H1 (cell line): ENCODE data around the gene RNF151. TPM values are rescaled to one million over a fixed set of nuclear protein-coding genes. Genes with fewer than 3 reads are reported as not detected.

Experiments
- CBX8 ChIP-seq: fragments of 300-800, 300-1000 bp; sonication (generic); IDR thresholded peaks from 2 replicates; pipeline ENCODE4 v1.7.1; 2016; ENCODE audit warnings: low read depth, low read length, borderline replicate concordance
- MAFK ChIP-seq: IDR thresholded peaks from 2 replicates; pipeline ENCODE4 v1.6.1; 2012; ENCODE audit warnings: low read depth, mild to moderate bottlenecking, improper control_type of control experiment, low read length
- RBBP5 ChIP-seq: IDR thresholded peaks from 2 replicates; pipeline ENCODE4 v1.7.1; 2012; ENCODE audit warnings: low read depth, mild to moderate bottlenecking, inconsistent platforms, low read length, moderate library complexity, borderline replicate concordance
- TAF7 ChIP-seq: optimal IDR thresholded peaks from 2 replicates; pipeline ENCODE3; 2011; ENCODE audit warnings: low read depth, mild to moderate bottlenecking, inconsistent platforms, low read length, moderate library complexity, borderline replicate concordance
- ZNF274 ChIP-seq: IDR thresholded peaks from 2 replicates; pipeline ENCODE4 v1.7.0; 2012; ENCODE audit warnings: low read length, borderline replicate concordance; ENCODE audit errors: extremely low read depth
- polyA plus RNA-seq, 7 experiments: library from polyadenylated mRNA; depleted of rRNA in 3 of 7; stranded (reverse) in 5 of 7; unstranded in 2 of 7; fragments of >200 nt in 5 of 7; fragments of 200-250 nt in 2 of 7; gene quantifications; 1 replicate in 5 of 7; 2 replicates in 1 of 7; 4 replicates in 1 of 7; pipeline versions ENCODE4 v1.2.1 to v1.2.3, GENCODE V29; 2011 to 2013; ENCODE audit warnings: missing spikeins in 2 of 7, mixed read lengths in 2 of 7
- total RNA-seq: library from RNA; stranded (reverse); fragmentation: NEBNext Ultra II Directional; extraction: Animal tissue kit (Norgen Biotek cat#: 25700); gene quantifications from 2 replicates; pipeline ENCODE4 v1.2.1, GENCODE V29; 2021

The RNF151 gene
- total and polyA plus RNA-seq, 2 of the 8 experiments (the other 6 are each of a cell fraction or from before 2014, with no cell fraction given), result not detected

DNA sequence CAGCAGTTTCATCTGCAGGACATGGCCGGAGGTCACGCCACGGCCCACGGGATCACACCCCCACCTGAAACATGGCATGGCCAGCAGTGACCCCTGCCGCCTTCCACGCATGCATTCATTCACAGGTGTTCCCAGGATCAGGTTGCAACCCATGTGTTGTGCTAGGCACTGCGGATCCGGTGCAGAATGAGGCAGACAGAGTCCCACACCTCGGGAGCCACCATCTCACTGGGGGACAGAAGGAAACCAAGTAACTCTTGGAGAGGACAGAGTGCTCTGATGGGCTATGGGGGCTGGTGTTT is 19.3 kb upstream of the RNF151 start (continued):
- TF ChIP-seq TAF7 (no peak), CBX8 (no peak), RBBP5 (no peak), MAFK (no peak), ZNF274 (no peak)
